Testis (tissue), 2 donors: Measurements from ENCODE around the gene RFLNA.

Experiments used
- CTCF ChIP-seq, 3 experiments: fragments of 450-650 bp in 2 of 3; fragments of 200-600 bp in 1 of 3; sonication (generic) in 1 of 3; IDR thresholded peaks; one replicate each; pipeline ENCODE4 v1.5.1; 2016 to 2019; ENCODE audit warnings: antibody characterized with exemption in 3 of 3, mild to moderate bottlenecking in 2 of 3, moderate library complexity in 1 of 3
- POLR2A ChIP-seq: fragments of 450-650 bp; IDR thresholded peaks from one replicate; pipeline ENCODE4 v1.6.1; 2017; ENCODE audit warnings: antibody characterized with exemption, mild to moderate bottlenecking, moderate library complexity

DNA sequence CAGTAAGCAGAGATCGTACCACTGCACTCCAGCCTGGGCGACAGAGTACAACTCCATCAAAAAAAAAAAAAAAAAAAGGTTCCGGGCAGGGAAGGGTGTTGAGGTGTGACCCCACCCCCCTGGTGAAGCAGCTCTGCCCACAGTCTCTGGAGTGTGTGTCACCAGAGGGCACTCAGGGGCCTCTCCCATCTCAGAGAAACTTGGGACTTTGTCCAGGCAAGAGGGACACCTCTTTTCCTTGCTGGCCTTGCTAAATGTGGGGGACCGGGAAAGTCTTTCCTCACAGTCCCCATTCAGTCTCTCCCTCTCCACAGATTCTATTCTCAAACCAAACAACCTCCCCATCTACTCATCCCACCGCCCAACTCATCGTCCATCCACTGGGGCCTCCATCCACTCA is 43.6 kb downstream of the RFLNA start:
- TF ChIP-seq POLR2A (no peak), CTCF (IDR thresholded peaks at IDR 0.05) (no peak)
